ENCODE results near the gene OTUD3. TPM values are rescaled to one million over a fixed set of nuclear protein-coding genes. Genes with fewer than 3 reads are reported as not detected.

Gene OTUD3
- total RNA-seq, 1 experiment from 2014 or later = 33.9 TPM

GRCh38 chr1:19892628-19893168 is 10.5 kb downstream of the OTUD3 start:
- no peak for DNase-seq (ENCODE audit: low spot score)
- Histone ChIP-seq H3K4me3 (ENCODE audit: low read depth, low read length, poor library complexity, severe bottlenecking) (no peak overlapping the region), H3K27ac (ENCODE audit: low read depth, low read length, poor library complexity, severe bottlenecking) (no peak overlapping the region), H3K36me3 (ENCODE audit: insufficient read depth, low read length, poor library complexity, severe bottlenecking) (peaks cover 75% of the 10 kb centered on the region), H3K27me3 (replicated peaks; ENCODE audit: insufficient read depth, low read depth, low read length, poor library complexity) (no peaks in the 10 kb centered on the region), H3K4me1 (ENCODE audit: insufficient read depth, low read length, poor library complexity, severe bottlenecking) (no peaks in the 10 kb centered on the region), H3K9me3 (ENCODE audit: low read depth, low read length, poor library complexity, severe bottlenecking) (no peaks in the 10 kb centered on the region)
- ChIA-PET POLR2A (ENCODE audit: low non-redundant PET) (no interaction called here), CTCF (interaction anchor here (0.6 kb wide), 1 partner anchor 590 kb away, joined by 6 read pairs; no protein-coding TSS in a partner anchor)
- BruUV-seq (replicated peaks) = no TSS peak
- TF ChIP-seq CTCF (conservative IDR thresholded peaks at IDR 0.05; ENCODE audit: low read depth, low read length) (no peak), EZH2 (IDR thresholded peaks at IDR 0.05; ENCODE audit: borderline replicate concordance, low read depth, low read length, poor library complexity, severe bottlenecking) (no peak)
- intact Hi-C loops (cut with micrococcal nuclease; ENCODE audit: unreplicated experiment) = no loop called here

- ChIA-PET CTCF (no interaction called here), POLR2A (ENCODE audit: low non-redundant PET) (no interaction called here)
- H3K27me3 ChIP-seq (replicated peaks; ENCODE audit: insufficient read depth, low read depth, low read length, poor library complexity) = no peaks in the 10 kb centered on the region
- intact Hi-C loops (cut with micrococcal nuclease; ENCODE audit: unreplicated experiment) = no loop called here
- H3K27ac ChIP-seq (ENCODE audit: low read depth, low read length, poor library complexity, severe bottlenecking) = no peak overlapping the region
- no TSS peak for BruUV-seq (replicated peaks)
- TF ChIP-seq EZH2 (IDR thresholded peaks at IDR 0.05; ENCODE audit: borderline replicate concordance, low read depth, low read length, poor library complexity, severe bottlenecking) = no peak
- no peak for TF ChIP-seq CTCF (conservative IDR thresholded peaks at IDR 0.05; ENCODE audit: low read depth, low read length)
- H3K4me1 ChIP-seq (ENCODE audit: insufficient read depth, low read length, poor library complexity, severe bottlenecking) = no peaks in the 10 kb centered on the region
- H3K4me3 ChIP-seq (ENCODE audit: low read depth, low read length, poor library complexity, severe bottlenecking) = no peak overlapping the region
- DNase-seq (ENCODE audit: low spot score) = no peak
- H3K36me3 ChIP-seq (ENCODE audit: insufficient read depth, low read length, poor library complexity, severe bottlenecking) = peaks cover 76% of the 10 kb centered on the region
- no peaks in the 10 kb centered on the region for H3K9me3 ChIP-seq (ENCODE audit: low read depth, low read length, poor library complexity, severe bottlenecking)
Observed at GRCh38 chr1:19893687-19894086, 11.5 kb downstream of the OTUD3 start.

- no peak for TF ChIP-seq EZH2 (IDR thresholded peaks at IDR 0.05; ENCODE audit: borderline replicate concordance, low read depth, low read length, poor library complexity, severe bottlenecking)
- no peak for TF ChIP-seq CTCF (conservative IDR thresholded peaks at IDR 0.05; ENCODE audit: low read depth, low read length)
- H3K4me1 ChIP-seq (ENCODE audit: insufficient read depth, low read length, poor library complexity, severe bottlenecking) = no peaks in the 10 kb centered on the region
- H3K27ac ChIP-seq (ENCODE audit: low read depth, low read length, poor library complexity, severe bottlenecking) = no peak overlapping the region
- H3K9me3 ChIP-seq (ENCODE audit: low read depth, low read length, poor library complexity, severe bottlenecking) = no peaks in the 10 kb centered on the region
- no peak for DNase-seq (ENCODE audit: low spot score)
- peaks cover 81% of the 10 kb centered on the region for H3K36me3 ChIP-seq (ENCODE audit: insufficient read depth, low read length, poor library complexity, severe bottlenecking)
- ChIA-PET POLR2A (ENCODE audit: low non-redundant PET) (no interaction called here), CTCF (no interaction called here)
- intact Hi-C loops (cut with micrococcal nuclease; ENCODE audit: unreplicated experiment) = no loop called here
- H3K27me3 ChIP-seq (replicated peaks; ENCODE audit: insufficient read depth, low read depth, low read length, poor library complexity) = no peaks in the 10 kb centered on the region
- H3K4me3 ChIP-seq (ENCODE audit: low read depth, low read length, poor library complexity, severe bottlenecking) = no peak overlapping the region
- no TSS peak for BruUV-seq (replicated peaks)
Observed at GRCh38 chr1:19894218-19894617, 12.0 kb downstream of the OTUD3 start.

All from A673 (cell line).